ENCODE results near the gene KLF16. TPM values are rescaled to one million over a fixed set of nuclear protein-coding genes. Genes with fewer than 3 reads are reported as not detected.

The KLF16 gene
- total and polyA plus RNA-seq, 9 of the 15 experiments (the other 6 are each of a cell fraction or from before 2014, with no cell fraction given), result 0.04 to 60.4 (median 6.8) TPM

DNA sequence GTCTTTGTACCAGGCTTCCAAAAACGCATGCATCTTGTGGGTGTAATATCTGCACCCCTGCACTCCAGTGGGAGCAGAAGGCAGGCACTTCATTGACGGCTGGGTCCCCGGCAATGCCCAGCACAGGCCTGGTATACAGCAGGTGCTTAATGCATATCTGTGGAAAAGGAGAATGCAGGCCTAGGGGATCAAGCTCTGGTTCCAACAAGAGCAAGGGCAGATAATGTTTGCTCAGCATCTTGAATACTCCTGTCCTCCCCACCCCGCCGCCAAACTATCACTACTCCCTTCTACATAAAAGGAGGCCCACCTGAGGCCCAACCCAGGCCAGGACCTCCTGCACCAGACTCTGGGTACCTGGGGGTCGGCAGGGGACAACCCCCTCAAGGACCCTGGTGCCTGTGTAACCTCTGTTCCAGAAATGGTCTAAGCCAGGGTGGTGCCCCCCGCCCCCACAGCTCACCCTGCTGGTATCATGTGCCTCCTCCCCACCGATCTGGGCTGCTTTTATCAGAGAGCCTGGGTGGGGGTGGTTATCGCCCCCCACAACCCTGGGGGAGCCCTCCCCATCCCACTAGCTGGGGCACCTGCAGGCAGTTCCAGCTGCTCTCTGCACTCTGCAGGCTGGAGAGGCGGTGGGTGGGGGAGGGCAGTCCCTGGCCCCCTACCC is 4.8 kb downstream of the KLF16 start:
- peak overlapping the region in 1 of 2 experiments; percentile 97; a peak in 3 of 4 replicates for H3K9ac ChIP-seq (ENCODE audit: insufficient read depth in 1 of 2, low read depth in 2 of 2, low read length in 2 of 2)
- BruUV-seq (replicated peaks), result no TSS peak
- in situ Hi-C loops (cut with MboI), result no loop called here
- no peak overlapping the region; the same call in 1 of the 2 replicates for H3K4me3 ChIP-seq
- no peak overlapping the region for H2AFZ ChIP-seq (ENCODE audit: low read depth, low read length)
- 19% methylated on average over 9 of the region's 10 CpGs for WGBS (ENCODE audit: insufficient coverage, low coverage, missing lambda C conversion rate)
- H3K36me3 ChIP-seq (ENCODE audit: control insufficient read depth, insufficient read depth, low read length), result peaks cover 9% of the 10 kb centered on the region; the same call in 1 of the 3 replicates
- peaks cover 5% of the 10 kb centered on the region for H3K9me1 ChIP-seq (ENCODE audit: control insufficient read depth, insufficient read depth, low read length)
- DNase-seq (ENCODE audit: extremely low read depth in 1 of 4, low spot score in 3 of 4), result peak in 1 of 4 experiments; percentile 32
- POLR2A ChIA-PET, result interaction anchor here (0.5 to 5.2 kb wide), 7 partner anchors 11 to 754 kb away, joined by 3 to 46 read pairs (median 3); partner anchors contain the start of gene CIRBP
- intact Hi-C loops (cut with micrococcal nuclease), result no loop called here
- TF ChIP-seq ZNF316 (IDR thresholded peaks at IDR 0.05) (peak; percentile 73), UBTF (IDR thresholded peaks at IDR 0.05; ENCODE audit: borderline replicate concordance in 1 of 2, low read depth in 2 of 2, low read length in 2 of 2) (no peak), ZKSCAN8 (CRISPR knock-in tag; IDR thresholded peaks at IDR 0.05) (peak; percentile 95), GABPB1 (CRISPR knock-in tag; IDR thresholded peaks at IDR 0.05) (peak; percentile 14; the same call in 1 of the 2 replicates), KAT7 (CRISPR knock-in tag; IDR thresholded peaks at IDR 0.05; ENCODE audit: borderline replicate concordance) (0 out of 2 replicates have a peak, but pooled peaks have one; percentile 15), ZBTB7A (IDR thresholded peaks at IDR 0.05; ENCODE audit: borderline replicate concordance, control insufficient read depth, low read depth, low read length) (peak; percentile 39; the same call in 1 of the 2 replicates), L3MBTL2 (IDR thresholded peaks at IDR 0.05) (no peak), EGR1 (conservative IDR thresholded peaks at IDR 0.05) (peak; percentile 52), CBFA2T2 (conservative IDR thresholded peaks at IDR 0.05) (0 out of 2 replicates have a peak, but pooled peaks have one; percentile 21)
- TF ChIP-seq, protein P1, sequence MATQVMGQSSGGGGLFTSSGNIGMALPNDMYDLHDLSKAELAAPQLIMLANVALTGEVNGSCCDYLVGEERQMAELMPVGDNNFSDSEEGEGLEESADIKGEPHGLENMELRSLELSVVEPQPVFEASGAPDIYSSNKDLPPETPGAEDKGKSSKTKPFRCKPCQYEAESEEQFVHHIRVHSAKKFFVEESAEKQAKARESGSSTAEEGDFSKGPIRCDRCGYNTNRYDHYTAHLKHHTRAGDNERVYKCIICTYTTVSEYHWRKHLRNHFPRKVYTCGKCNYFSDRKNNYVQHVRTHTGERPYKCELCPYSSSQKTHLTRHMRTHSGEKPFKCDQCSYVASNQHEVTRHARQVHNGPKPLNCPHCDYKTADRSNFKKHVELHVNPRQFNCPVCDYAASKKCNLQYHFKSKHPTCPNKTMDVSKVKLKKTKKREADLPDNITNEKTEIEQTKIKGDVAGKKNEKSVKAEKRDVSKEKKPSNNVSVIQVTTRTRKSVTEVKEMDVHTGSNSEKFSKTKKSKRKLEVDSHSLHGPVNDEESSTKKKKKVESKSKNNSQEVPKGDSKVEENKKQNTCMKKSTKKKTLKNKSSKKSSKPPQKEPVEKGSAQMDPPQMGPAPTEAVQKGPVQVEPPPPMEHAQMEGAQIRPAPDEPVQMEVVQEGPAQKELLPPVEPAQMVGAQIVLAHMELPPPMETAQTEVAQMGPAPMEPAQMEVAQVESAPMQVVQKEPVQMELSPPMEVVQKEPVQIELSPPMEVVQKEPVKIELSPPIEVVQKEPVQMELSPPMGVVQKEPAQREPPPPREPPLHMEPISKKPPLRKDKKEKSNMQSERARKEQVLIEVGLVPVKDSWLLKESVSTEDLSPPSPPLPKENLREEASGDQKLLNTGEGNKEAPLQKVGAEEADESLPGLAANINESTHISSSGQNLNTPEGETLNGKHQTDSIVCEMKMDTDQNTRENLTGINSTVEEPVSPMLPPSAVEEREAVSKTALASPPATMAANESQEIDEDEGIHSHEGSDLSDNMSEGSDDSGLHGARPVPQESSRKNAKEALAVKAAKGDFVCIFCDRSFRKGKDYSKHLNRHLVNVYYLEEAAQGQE (IDR thresholded peaks at IDR 0.05; ENCODE audit: borderline replicate concordance), result no peak
- TF ChIP-seq, protein P1 (CRISPR knock-in tag; IDR thresholded peaks at IDR 0.05; ENCODE audit: low read depth), result no peak
- no peaks in the 10 kb centered on the region for H3K27me3 ChIP-seq (ENCODE audit: control insufficient read depth in 2 of 2, insufficient read depth in 2 of 2, low read length in 2 of 2)
- H3K27ac ChIP-seq (ENCODE audit: extremely low read depth, low read depth, low read length), result peak overlapping the region; percentile 90; the same call in 1 of the 3 replicates
- peaks cover 61 to 87% of the 10 kb centered on the region in 2 experiments for H3K4me1 ChIP-seq (replicated peaks in 1 of 2; ENCODE audit: control insufficient read depth in 2 of 2, insufficient read depth in 2 of 2, low read length in 2 of 2)
- H3K79me2 ChIP-seq (ENCODE audit: control insufficient read depth, insufficient read depth, low read length), result peaks cover 94% of the 10 kb centered on the region
- peaks cover 30% of the 10 kb centered on the region for H4K20me1 ChIP-seq (replicated peaks; ENCODE audit: control insufficient read depth, insufficient read depth, low read length)
- FAIRE-seq, result peak; percentile 42
- H3K4me2 ChIP-seq (ENCODE audit: insufficient read depth, low read length), result peak overlapping the region; percentile 72; the same call in 1 of the 2 replicates
- CTCF ChIA-PET (ENCODE audit: low intra/inter-chr PET ratio), result no interaction called here
- H3K9me3 ChIP-seq (replicated peaks; ENCODE audit: control insufficient read depth, insufficient read depth, low read depth, low read length), result no peaks in the 10 kb centered on the region
- ATAC-seq, result no peak
